BE2C (cell line): ENCODE results near the gene ASTN1.

Experiments
- DNase-seq: peaks from one replicate; pipeline ENCODE4 v3.0.0-alpha.2; 2020
- H3K27me3 ChIP-seq: fragments of 250-450 bp; sonication (Bioruptor Pico); 2 replicates; pipeline ENCODE4 v1.5.1; 2020; ENCODE audit warnings: mild to moderate bottlenecking
- H3K36me3 ChIP-seq: fragments of 250-450 bp; sonication (Bioruptor Pico); 2 replicates; pipeline ENCODE4 v1.5.1; 2020; ENCODE audit warnings: mild to moderate bottlenecking
- H3K4me1 ChIP-seq: fragments of 250-450 bp; sonication (Bioruptor Pico); 2 replicates; pipeline ENCODE4 v1.5.1; 2020
- H3K4me3 ChIP-seq: 2 replicates; pipeline ENCODE4 v1.5.1; 2011; ENCODE audit warnings: low read depth, low read length
- H3K9me3 ChIP-seq: fragments of 250-450 bp; sonication (Bioruptor Pico); 2 replicates; pipeline ENCODE4 v1.5.1; 2020
- CTCF ChIP-seq: IDR thresholded peaks from 2 replicates; pipeline ENCODE4 v1.5.1; 2012; ENCODE audit warnings: mild to moderate bottlenecking, low read depth, low read length

ASTN1 gene

GRCh38 chr1:177171536-177172123 is 7.1 kb upstream of the ASTN1 start:
- no peak for TF ChIP-seq CTCF
- no peaks in the 10 kb centered on the region for H3K4me1 ChIP-seq
- H3K27me3 ChIP-seq: peaks cover 19% of the 10 kb centered on the region
- no peak for DNase-seq
- no peak overlapping the region for H3K4me3 ChIP-seq
- H3K36me3 ChIP-seq: no peaks in the 10 kb centered on the region
- H3K9me3 ChIP-seq: no peaks in the 10 kb centered on the region

GRCh38 chr1:177170756-177171535 is 6.4 kb upstream of the ASTN1 start, which contains the start of gene BRINP2:
Gene BRINP2, plus strand, starts transcription at chr1:177170958. Its CDS starts 58,919 bp downstream, at chr1:177229877.
- Histone ChIP-seq H3K4me1 (no peaks in the 10 kb centered on the region), H3K27me3 (peaks cover 19% of the 10 kb centered on the region), H3K36me3 (no peaks in the 10 kb centered on the region), H3K9me3 (no peaks in the 10 kb centered on the region), H3K4me3 (peak within 1 kb of the TSS; percentile 22)
- no peak for TF ChIP-seq CTCF
- DNase-seq: peak; percentile 51

GRCh38 chr1:177165069-177165439 is 542 bp upstream of the ASTN1 start:
- no peaks in the 10 kb centered on the region for H3K36me3 ChIP-seq
- H3K4me3 ChIP-seq: no peak overlapping the region
- H3K9me3 ChIP-seq: no peaks in the 10 kb centered on the region
- H3K27me3 ChIP-seq: peaks cover 8% of the 10 kb centered on the region
- DNase-seq: no peak
- no peak for TF ChIP-seq CTCF
- no peaks in the 10 kb centered on the region for H3K4me1 ChIP-seq

- no peaks in the 10 kb centered on the region for H3K4me1 ChIP-seq
- TF ChIP-seq CTCF: no peak
- no peaks in the 10 kb centered on the region for H3K9me3 ChIP-seq
- peaks cover 6% of the 10 kb centered on the region for H3K27me3 ChIP-seq
- DNase-seq: no peak
- peak overlapping the region; percentile 18 for H3K4me3 ChIP-seq
- H3K36me3 ChIP-seq: no peaks in the 10 kb centered on the region
These were observed 600 bp downstream of the ASTN1 start for GRCh38 chr1:177163844-177164379.

- TF ChIP-seq CTCF: no peak
- peaks cover 6% of the 10 kb centered on the region for H3K27me3 ChIP-seq
- H3K9me3 ChIP-seq: no peaks in the 10 kb centered on the region
- no peak overlapping the region for H3K4me3 ChIP-seq
- no peaks in the 10 kb centered on the region for H3K36me3 ChIP-seq
- no peak for DNase-seq
- H3K4me1 ChIP-seq: no peaks in the 10 kb centered on the region
These were observed 2.3 kb downstream of the ASTN1 start for GRCh38 chr1:177162243-177162642.

GRCh38 chr1:177146499-177146898 is 18.0 kb downstream of the ASTN1 start:
- no peak for TF ChIP-seq CTCF
- Histone ChIP-seq H3K36me3 (no peaks in the 10 kb centered on the region), H3K4me3 (no peak overlapping the region), H3K27me3 (no peaks in the 10 kb centered on the region), H3K9me3 (no peaks in the 10 kb centered on the region), H3K4me1 (no peaks in the 10 kb centered on the region)
- DNase-seq: no peak
